NCI-H2107 (cell line): ENCODE data around the gene TMEM131.
"Not testable (repeated sequence)": the region's sequence is repeated elsewhere in the genome, so short reads cannot be mapped to it uniquely, and the experiment has no call there.

Experiments used
- DNase-seq: peaks from one replicate; lab custom pipeline; 2025; lab: John Stamatoyannopoulos, UW

The TMEM131 gene, protein sequence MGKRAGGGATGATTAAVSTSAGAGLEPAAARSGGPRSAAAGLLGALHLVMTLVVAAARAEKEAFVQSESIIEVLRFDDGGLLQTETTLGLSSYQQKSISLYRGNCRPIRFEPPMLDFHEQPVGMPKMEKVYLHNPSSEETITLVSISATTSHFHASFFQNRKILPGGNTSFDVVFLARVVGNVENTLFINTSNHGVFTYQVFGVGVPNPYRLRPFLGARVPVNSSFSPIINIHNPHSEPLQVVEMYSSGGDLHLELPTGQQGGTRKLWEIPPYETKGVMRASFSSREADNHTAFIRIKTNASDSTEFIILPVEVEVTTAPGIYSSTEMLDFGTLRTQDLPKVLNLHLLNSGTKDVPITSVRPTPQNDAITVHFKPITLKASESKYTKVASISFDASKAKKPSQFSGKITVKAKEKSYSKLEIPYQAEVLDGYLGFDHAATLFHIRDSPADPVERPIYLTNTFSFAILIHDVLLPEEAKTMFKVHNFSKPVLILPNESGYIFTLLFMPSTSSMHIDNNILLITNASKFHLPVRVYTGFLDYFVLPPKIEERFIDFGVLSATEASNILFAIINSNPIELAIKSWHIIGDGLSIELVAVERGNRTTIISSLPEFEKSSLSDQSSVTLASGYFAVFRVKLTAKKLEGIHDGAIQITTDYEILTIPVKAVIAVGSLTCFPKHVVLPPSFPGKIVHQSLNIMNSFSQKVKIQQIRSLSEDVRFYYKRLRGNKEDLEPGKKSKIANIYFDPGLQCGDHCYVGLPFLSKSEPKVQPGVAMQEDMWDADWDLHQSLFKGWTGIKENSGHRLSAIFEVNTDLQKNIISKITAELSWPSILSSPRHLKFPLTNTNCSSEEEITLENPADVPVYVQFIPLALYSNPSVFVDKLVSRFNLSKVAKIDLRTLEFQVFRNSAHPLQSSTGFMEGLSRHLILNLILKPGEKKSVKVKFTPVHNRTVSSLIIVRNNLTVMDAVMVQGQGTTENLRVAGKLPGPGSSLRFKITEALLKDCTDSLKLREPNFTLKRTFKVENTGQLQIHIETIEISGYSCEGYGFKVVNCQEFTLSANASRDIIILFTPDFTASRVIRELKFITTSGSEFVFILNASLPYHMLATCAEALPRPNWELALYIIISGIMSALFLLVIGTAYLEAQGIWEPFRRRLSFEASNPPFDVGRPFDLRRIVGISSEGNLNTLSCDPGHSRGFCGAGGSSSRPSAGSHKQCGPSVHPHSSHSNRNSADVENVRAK (N-terminal part only)

DNA sequence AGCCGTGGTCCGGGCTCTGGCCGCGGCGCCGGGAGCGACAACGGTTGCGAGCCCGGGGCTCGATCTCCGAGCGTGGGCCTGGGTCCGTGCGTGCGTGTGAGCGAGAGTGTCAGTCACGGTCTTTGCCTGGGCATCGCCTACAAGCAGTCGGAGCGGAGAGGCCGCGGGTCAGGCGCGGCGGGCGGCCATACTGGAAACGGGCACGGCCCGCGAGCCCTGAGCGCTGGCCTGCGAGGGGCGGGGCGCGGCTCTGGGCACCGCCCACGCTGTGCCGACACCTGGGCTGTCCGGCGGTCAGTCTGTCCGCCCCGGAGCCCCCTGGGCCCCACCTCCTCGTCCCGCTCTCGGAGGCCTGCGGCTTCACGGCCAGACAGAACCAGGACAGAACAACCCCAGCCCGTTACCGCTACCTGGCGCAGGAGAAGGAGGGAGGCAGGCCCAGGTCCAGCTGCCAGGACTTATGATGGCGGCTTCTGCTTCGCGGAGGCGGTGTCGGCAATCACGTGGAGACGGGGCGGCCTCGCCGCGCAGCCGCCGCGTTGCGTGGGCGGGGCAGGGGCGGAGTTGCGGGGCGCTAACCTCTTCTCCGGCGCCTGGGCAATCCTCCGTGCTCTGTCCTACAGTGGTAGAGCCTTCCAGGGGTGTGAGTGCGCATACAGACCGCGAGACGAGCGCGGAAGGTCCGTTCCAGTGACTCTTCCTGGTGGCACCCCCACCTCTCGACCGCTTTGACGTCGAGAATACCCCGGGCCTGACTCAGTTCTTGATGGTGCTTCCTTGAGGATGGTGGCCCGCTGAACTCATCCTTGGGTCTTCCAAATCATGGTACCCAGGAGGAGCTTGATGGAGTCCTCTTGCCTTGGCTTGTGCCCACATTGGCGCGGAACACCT is at the start of gene TMEM131:
Gene TMEM131, minus strand, starts transcription at position 215 of the 891 bp plus-strand sequence. CDS start 286 bp downstream, outside the sequence.
- DNase-seq, result peak; percentile 83

DNA sequence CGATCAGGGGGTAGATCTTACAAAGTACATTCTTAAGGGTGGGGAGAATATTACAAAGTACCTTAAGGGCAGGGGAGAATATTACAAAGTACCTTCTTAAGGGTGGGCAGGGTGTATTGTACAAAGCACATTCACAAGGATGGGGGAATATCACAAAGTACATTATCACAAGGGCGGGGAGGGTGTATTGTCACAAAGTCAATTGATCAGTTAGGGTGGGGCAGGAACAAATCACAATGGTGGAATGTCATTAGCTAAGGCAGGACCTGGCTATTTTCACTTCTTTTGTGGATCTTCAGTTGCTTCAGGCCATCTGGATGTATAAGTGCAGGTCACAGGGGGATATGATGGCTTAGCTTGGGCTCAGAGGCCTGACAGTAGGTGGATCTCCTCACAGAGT is 49.0 kb upstream of the TMEM131 start:
- DNase-seq, result not testable (repeated sequence)

DNA sequence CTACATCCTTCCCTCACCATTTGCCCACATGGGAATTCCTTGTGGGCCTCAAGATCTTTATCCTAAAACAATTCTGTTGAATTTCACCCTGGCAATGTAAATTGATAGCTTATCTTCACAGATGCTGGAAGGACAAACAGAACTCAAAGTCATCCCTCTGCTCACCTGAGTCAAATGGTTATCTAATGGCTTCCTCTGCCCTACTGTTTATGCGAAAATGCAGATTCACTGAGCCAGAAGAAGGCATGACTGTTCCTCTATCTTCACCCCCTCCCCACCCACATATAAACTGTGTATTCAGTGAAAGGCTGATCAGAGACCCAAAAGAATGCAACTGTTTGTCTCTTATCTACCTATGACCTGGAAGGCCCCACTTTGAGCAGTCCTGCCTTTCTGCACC is 47.4 kb upstream of the TMEM131 start:
- DNase-seq, result no peak

DNA sequence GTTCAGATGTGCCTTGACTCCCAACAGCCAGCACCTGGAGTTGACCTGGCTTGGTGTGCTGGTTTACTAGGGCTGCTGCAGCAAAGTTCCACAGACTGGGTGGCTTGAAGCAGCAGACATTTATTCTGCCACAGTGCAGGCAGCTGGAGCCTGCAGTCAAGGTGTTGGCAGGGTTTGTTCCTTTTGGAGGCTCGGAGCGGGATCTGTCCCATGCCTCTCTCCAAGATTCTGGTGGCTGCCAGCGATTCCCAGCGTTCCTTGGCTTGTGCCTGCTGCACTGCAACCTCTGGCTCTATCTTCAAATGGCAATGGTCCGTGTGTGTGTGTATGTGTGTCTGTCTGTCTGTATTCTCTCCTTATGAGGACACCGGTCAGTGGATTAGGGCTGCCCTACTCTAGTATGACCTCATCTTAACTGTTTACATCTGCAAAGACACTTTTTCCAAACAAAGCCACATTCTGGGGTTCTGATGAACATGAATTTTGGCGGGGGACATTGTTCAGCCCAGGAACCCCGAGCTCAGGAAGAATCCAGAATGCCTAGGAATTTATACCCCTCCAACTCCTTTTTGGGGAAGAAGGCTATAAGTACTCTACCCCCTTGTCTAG is 44.7 kb upstream of the TMEM131 start:
- no peak for DNase-seq

DNA sequence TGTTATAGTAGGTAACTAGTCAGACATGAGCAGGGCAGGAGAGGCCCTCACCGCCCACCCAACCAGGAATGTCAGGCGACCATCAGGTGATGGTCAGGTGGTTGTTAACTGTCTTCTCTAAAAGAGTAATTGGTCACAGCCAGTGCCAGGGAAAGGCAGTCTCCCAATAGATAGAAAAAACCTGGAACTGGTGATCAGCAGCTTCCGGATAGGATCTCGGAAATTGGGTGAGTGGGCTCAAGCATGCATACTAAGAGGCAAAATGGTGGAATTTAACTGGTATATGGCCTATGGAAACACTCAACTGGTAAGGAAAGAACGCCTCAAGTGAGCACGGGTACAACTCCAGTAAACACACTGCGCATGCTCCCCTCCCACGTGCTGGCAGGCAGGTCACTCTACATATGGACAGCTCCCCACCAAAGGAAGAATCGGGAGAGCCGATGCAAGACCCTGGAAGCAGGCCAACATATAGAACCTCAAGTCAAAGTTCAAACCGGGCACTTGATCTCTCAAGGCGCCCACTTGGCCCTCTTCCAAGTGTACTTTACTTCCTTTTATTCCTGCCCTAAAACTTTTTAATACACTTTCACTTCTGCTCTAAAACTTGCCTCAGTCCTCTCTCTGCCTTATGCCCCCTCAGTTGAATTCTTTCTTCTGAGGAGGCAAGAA is 43.5 kb upstream of the TMEM131 start:
- DNase-seq, result no peak

DNA sequence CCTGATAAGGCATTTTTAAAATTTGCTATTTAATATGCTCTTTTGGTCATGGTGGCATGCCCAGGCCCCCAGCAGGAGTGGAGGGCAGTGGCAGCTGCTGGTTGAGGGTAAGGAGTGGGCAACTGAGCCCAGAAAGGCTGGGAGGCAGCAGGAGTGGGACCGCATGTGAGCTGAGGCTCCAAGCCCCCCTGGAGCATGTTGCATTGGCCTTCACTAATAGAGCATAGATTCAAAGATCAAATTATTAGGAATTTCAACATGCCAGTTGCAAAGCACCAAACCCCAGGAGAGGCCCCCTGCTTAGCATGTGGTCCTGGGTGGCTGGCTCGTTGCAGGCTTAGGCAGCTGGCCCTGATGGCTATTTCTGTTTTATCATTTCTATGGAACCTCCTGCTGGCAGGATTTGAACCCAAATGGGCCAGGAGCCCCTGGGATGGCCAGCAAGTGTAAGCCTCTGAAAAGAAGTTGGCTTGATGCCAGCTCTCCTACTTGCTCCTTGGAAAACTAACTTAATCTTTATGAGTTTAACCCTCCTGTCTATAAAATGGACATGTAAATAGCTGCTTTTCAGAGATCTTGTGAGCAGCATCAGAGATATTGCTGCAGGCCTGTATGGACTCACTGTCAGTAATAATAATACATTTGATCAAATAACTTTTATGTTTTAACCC is 42.1 kb upstream of the TMEM131 start:
- no peak for DNase-seq

DNA sequence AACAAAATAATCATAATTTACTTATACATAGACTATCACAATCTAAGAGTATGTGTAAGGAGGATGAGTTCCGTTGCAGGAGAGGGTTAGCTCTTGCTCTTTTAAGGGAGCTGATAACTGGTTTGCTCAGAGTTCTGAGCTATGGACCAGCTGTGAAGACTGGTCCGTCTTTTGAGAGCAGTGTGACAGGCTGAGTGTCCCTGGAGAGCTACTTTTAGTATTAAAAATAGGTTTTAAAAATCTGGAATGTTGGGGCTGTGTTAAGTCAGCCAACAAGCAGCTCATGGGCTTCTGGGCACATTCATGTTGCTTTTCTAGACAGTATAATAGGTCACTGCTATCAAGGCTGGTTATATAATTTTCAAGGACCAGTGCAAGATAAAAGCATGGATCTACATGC is 41.5 kb upstream of the TMEM131 start:
- no peak for DNase-seq

DNA sequence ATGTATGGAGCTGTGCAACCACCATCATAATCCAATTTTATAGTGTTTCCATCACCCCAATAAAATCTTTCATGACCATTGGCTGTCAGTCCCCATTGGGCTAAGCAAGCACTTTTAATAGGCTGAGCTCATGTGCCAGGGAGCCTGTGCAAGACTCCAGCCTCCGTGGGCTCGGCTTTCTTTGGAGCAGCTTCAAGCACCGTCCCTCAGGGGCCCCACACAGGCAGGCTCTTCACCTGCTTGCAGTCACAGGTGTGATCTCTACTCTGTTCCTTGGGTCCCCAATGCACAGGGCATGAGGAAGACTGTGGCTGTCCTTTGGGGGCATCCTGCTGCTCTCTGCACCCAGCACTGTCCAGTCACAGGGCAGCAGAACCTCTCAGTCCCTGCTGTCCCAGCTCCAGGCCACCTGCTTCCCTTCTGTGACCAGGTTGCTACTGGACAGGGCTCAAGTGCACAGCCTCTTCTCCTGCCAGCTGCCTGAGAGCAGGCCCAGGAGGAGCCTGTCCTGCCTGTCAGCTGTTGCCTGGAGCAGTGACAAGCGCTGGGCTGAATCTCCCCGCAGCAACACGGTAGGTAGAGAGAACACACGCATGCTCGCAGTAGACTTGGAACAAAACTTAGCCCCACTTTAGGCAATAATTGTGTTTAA is 40.7 kb upstream of the TMEM131 start:
- DNase-seq, result no peak

DNA sequence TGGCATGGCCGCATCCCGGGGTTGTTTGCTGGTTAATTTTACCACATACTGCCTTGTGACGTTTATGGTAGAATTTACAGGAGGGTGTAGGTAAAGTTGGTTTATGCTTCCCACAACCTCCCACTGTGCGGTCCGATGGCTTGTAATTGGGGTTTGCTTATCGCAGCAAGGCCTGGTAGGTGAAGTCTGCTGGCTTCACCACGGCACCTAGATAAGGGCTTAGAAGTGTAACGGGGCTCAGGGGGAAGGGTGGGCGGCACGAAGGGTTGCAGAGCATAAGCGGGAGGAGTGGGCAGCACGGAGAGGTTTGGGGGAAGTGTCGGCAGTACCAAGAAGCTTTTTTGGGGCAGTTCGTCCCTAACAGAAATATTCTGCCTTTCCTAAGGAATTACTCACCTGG is 39.0 kb upstream of the TMEM131 start:
- DNase-seq, result no peak

DNA sequence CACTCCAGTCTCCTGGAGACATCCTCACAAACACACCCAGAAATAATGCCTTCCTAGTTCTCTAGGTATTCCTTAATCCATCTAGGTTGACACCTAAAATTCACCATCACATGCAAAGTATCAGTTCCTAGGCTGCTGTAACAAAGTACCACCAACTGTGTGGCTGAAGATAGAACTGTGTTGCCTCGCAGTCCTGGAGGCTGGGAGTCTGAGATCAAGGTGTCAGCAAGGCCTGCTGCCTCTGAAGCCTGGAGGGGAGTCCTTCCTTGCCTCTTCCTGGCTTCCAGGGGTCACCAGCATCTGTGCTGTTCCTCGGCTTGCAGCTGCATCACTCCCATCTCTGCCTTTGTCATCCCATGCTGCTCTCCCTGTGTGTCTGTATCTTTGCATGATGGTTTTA is 36.3 kb upstream of the TMEM131 start:
- no peak for DNase-seq

DNA sequence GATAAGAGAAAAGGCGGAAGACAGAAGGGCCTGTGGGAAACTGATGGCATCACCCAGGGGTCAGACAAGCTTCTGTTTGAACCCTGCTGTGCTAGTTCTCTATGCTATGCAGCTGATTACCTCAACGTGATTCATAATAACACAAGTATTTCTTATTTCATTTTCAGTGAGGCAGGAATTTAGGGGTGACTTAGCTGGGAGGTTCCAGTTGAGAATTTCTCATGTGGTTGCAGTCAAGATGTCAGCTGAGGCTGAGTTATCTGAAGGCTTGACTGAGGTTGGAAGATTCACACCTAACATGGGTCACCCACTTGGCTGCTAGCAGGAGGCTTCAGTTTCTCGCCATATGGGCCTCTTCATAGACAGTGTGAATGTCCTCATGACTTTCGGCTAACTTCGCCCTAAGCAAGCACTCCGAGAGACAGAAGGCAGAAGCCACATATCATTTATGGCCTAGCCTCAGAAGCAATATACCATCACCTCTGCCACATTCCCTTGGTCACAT is 34.0 kb upstream of the TMEM131 start:
- DNase-seq, result no peak

DNA sequence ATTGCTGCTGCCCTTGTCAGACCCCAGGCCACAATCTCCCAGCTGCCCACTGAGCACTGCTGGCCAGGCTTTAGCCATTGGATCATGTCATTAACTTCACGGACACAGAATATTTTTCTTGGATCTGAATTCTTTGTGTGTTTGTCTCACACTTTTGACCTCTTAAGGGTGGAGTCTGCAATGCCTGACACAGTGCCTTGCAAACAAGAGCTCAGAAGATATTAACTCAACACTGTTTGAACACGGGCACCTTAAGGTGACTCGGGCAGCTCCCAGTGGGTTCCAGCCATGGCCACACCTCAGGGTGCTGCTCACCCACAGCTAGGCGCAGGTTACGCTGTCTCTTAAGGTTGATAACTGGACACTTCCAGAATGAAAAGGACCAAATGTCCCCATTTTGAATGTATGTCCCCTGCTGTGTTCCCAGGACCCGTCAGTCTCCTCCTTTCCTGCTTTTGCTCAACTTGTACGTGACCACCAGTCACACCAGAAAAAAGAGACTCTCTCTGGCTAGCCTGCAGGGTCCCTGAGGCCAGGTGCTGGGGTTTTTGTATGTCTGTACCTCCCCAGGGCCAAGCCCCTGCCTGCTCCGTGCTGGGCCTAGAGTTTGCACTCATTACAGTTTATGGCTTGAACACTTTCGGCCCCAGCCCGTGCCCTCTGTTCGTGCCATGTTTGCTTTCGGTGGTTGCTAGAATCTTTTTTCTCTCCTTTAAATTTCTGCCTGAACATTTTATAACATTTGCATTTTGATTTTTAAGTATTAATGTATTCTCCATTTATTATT is 33.4 kb upstream of the TMEM131 start:
- no peak for DNase-seq

DNA sequence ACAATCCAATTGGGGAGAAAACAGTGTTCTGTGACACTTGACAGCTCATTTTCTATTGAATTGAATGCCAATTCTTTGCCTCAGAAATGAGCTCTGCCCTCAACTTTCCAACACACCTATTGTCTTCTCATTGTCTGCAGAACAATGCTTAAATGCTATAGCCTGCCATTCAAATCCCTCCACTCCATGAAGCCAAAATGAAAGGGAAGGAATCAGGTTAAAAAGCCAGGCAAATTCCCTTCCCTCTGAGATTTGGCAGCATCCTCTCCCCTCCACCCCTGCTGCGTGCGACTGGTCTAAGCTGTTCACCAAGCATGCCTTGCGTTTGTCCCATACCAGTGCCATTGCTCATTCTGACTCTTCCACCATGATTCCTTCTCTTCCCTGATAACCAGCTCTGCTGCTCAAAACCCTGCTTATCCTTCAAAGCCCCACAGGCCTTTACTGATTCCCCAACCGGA is 32.4 kb upstream of the TMEM131 start:
- DNase-seq, result no peak

DNA sequence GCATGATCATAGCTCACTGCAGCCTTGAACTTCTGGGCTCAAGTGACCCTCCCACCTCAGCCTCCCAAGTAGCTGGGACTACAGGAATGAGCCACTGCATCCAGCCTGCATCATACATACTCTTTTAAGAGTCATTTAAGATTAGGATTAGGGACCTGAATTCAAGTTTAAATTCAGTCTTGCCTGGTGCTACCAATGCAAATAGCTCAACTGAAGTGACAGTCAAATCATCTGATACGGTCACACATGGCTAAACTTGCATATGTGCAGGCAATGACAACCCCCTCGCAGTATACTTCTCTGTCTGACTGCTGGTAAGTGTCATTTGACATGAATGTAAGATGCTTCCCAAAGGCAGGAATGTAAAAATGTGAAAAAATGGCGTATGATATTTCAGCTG is 31.8 kb upstream of the TMEM131 start:
- DNase-seq, result no peak

DNA sequence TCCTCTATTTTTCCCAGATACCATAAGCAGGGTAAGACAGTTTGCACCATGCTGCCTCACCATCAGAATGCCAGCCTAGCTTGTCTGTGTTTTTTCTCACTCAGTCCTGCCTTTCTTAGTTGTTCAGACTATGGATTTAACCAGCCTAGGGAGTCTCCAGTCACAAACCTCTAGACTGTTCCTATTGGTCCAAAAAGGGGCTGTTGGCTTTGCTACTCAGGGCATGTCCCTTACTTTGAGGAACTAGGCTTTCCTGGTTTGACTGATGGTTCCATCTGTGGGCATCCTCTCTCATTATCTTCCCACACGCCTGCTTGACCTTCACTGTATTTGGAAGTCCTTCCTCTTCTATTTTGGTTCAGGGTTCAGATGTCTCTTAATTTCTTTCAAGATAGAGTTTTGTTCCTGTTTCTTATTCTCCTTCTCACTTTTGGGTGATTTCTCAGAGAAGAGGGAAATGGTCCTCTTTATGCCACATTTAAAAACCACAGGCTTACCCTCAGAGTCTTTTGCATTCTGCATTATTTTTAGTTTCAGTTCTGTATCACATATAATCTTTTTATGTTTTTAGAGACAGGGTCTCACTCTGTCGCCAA is 31.3 kb upstream of the TMEM131 start:
- no peak for DNase-seq

DNA sequence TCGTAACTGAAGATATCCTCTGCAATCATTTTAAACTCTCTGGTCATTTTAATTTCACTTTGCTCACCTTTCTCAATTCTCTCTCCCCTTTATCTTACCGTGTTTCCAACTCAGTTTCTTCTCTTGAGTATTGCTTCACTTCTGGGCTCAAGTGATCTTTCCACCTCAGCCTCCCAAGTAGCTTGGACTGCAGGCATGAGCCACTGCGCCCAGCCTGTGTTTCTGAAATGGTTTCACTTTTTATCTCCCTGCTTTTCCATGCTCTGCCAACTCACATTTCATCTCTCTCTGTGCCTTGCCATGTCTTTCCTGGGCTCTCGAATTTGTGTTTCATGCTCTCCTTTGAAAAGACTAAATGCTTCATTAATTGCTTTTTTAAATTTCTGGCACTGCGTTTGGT is 30.5 kb upstream of the TMEM131 start:
- DNase-seq, result no peak

DNA sequence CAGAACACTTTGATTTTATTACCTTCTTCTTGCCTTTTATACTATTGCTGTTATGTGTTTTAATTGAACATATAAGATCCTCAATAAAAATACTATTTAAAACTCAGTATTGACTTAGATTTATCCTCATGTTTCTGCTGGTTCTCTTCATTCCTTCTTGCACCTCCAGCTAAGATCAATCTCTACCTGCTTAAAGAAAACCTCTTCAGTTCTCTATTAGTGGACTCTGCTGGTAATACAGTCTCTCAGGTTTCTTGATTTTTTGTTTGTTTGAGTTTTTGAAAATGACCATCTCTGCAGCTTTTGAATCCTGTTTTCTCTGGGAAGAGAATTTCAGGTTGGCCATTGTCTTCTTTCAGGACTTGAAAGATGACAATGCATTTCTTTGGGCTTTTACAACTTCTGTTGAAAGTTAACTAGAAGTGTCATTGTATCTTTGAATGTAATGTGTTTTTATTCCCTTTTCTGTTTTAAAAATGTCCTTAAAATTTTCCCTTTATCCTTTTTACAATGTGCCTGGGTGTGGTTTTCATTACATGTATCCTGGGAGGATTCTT is 29.8 kb upstream of the TMEM131 start:
- no peak for DNase-seq
